NB4 (cell line): ENCODE results near the gene GPX3.

Experiments used
- DNase-seq: peaks from one replicate; pipeline ENCODE4 v3.0.0; 2010; ENCODE audit warnings: low read depth
- H3K4me3 ChIP-seq: one replicate; pipeline ENCODE4 v1.5.1; 2011; ENCODE audit warnings: mild to moderate bottlenecking, low read depth, low read length, moderate library complexity
- CTCF ChIP-seq: IDR thresholded peaks from one replicate; pipeline ENCODE4 v1.5.1; 2012; ENCODE audit warnings: low read depth, low read length
- MYC ChIP-seq: IDR thresholded peaks from 2 replicates; pipeline ENCODE4 v1.6.1; 2011; ENCODE audit warnings: low read depth, low read length
- POLR2A ChIP-seq: IDR thresholded peaks from 2 replicates; pipeline ENCODE4 v1.6.1; 2011; ENCODE audit warnings: mild to moderate bottlenecking; ENCODE audit not compliant: insufficient read length; ENCODE audit errors: extremely low read depth
- TF ChIP-seq, protein P1 (sequence below): IDR thresholded peaks from 2 replicates; pipeline ENCODE4 v1.6.1; 2011; ENCODE audit warnings: low read depth, low read length

Gene GPX3

GRCh38 chr5:151024440-151025249 lies 4.3 kb downstream of the GPX3 start:
- DNase-seq: no peak
- TF ChIP-seq POLR2A (no peak), MYC (no peak), CTCF (no peak)
- TF ChIP-seq, protein P1, sequence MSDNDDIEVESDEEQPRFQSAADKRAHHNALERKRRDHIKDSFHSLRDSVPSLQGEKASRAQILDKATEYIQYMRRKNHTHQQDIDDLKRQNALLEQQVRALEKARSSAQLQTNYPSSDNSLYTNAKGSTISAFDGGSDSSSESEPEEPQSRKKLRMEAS: no peak
- H3K4me3 ChIP-seq: no peak overlapping the region

- DNase-seq: no peak
- H3K4me3 ChIP-seq: no peak overlapping the region
- TF ChIP-seq POLR2A (no peak), MYC (no peak), CTCF (no peak)
- TF ChIP-seq, protein P1: no peak
Measured at GRCh38 chr5:151025250-151025606, 4.8 kb downstream of the GPX3 start.

DNA sequence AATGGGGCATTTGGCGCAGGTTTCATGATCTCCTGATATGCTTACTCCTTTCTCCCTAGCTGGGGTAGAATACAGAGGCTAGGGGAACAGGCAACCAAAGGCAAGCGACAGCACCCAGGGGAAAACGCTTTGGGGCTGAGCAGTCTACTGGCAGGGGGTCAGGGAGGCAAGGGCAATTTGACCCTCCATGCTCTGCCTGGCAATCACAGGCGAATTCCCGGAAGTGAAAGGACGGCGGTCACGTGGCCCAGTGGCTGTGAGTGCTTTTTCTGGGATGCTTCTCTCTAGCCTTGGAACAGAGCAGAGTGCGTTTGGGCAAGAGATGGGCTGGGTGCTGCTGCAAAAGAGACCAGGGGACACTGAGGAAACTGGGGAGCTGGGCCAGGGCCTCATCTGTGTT lies 5.7 kb downstream of the GPX3 start:
- DNase-seq: no peak
- H3K4me3 ChIP-seq: no peak overlapping the region
- TF ChIP-seq POLR2A: no peak
- TF ChIP-seq MYC: no peak
- TF ChIP-seq, protein P1: no peak
- TF ChIP-seq CTCF: no peak

DNA sequence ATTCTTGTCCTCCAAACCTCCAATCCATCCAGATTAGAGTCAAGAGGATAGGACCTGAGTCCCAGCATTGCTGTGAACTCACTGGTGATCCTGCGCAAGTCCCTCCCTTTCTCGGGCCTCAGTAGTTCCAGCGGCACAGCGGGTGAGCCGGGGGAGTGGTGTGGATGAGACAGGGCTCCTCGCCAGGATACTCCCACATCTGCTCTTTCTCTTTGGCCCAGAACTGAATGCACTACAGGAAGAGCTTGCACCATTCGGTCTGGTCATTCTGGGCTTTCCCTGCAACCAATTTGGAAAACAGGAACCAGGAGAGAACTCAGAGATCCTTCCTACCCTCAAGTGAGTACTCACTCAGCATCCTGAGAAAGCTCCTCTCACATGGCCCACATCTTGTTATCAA lies 6.3 kb downstream of the GPX3 start:
- no peak for DNase-seq
- TF ChIP-seq POLR2A (no peak), CTCF (no peak)
- no peak overlapping the region for H3K4me3 ChIP-seq

- no peak for TF ChIP-seq CTCF
Measured at GRCh38 chr5:151027961-151028479, 7.6 kb downstream of the GPX3 start.

DNA sequence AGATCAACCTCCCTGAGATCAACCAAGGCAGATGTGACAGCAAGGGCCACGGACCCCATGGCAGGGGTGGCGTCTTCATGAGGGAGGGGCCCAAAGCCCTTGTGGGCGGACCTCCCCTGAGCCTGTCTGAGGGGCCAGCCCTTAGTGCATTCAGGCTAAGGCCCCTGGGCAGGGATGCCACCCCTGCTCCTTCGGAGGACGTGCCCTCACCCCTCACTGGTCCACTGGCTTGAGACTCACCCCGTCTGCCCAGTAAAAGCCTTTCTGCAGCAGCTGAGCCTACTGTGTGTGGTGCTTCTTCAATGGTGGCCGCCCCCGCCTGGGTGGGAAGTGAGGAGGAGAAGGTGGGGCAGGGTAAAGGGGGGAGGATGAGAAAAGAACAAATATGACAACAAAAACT lies 8.3 kb downstream of the GPX3 start:
- no peak for DNase-seq
- no peak for TF ChIP-seq POLR2A
- TF ChIP-seq MYC: no peak
- no peak for TF ChIP-seq CTCF
- TF ChIP-seq, protein P1: no peak
- no peak overlapping the region for H3K4me3 ChIP-seq

More at GRCh38 chr5:151027961-151028479, 7.6 kb downstream of the GPX3 start:
- DNase-seq: no peak
- no peak overlapping the region for H3K4me3 ChIP-seq
